CD4-positive, alpha-beta T cell (primary cell): ENCODE results near the gene ZNF792. TPM values are rescaled to one million over a fixed set of nuclear protein-coding genes. Genes with fewer than 3 reads are reported as not detected.

Experiments
- ATAC-seq: fragments of 200-7000 bp; cut with Tn5 transposase; one replicate; pipeline ENCODE4 v1.10.0; 2022; ENCODE audit warnings: mild to moderate bottlenecking; ENCODE audit not compliant: poor library complexity
- CTCF ChIA-PET: fragments of 350-600 bp; sonication (Branson Sonifier 250); formaldehyde crosslinking; loops from one replicate; lab custom pipeline; 2021; ENCODE audit warnings: antibody characterized with exemption, inconsistent platforms; lab: Charles Lee
- POLR2A ChIA-PET: fragments of 350-600 bp; sonication (Branson Sonifier 250); formaldehyde crosslinking; loops from one replicate; lab custom pipeline; 2021; ENCODE audit warnings: antibody characterized with exemption, inconsistent platforms; lab: Charles Lee
- DNase-seq, 14 experiments: peaks; one replicate each; pipeline ENCODE4 v3.0.0-alpha.2; 2013 to 2020; ENCODE audit warnings: mixed read lengths in 2 of 14
- H3K27ac ChIP-seq, 2 donors: one replicate each; pipeline versions ENCODE4 v1.5.1 to v1.7.0; 2013; ENCODE audit warnings: low read length in 2 of 2, low read depth in 1 of 2, mild to moderate bottlenecking in 1 of 2
- H3K27me3 ChIP-seq, 2 experiments: 1 replicate in 1 of 2; 2 replicates in 1 of 2; pipeline versions ENCODE4 v1.6.1 to v1.7.0; 2013; ENCODE audit warnings: low read length in 2 of 2, control low read depth in 1 of 2, mild to moderate bottlenecking in 1 of 2, moderate library complexity in 1 of 2; ENCODE audit not compliant: insufficient read depth in 2 of 2, control insufficient read depth in 1 of 2
- H3K36me3 ChIP-seq: one replicate; pipeline ENCODE4 v1.6.1; 2013; ENCODE audit warnings: low read length, control low read depth; ENCODE audit not compliant: insufficient read depth
- H3K4me1 ChIP-seq: one replicate; pipeline ENCODE4 v1.6.1; 2013; ENCODE audit warnings: low read length, control low read depth; ENCODE audit not compliant: insufficient read depth
- H3K4me3 ChIP-seq: one replicate; pipeline ENCODE4 v1.5.1; 2013; ENCODE audit warnings: mild to moderate bottlenecking, low read length, moderate library complexity
- H3K9me3 ChIP-seq, 2 experiments: 1 replicate in 1 of 2; 2 replicates in 1 of 2; pipeline versions ENCODE4 v1.6.1 to v1.7.0; 2013; ENCODE audit warnings: low read length in 2 of 2, mild to moderate bottlenecking in 2 of 2, control low read depth in 1 of 2, moderate library complexity in 1 of 2; ENCODE audit not compliant: control insufficient read depth in 1 of 2, insufficient read depth in 1 of 2
- H3K27ac Mint-ChIP-seq: one replicate; pipeline ENCODE4 v1.8.0; 2020; ENCODE audit warnings: mixed read lengths
- H3K27me3 Mint-ChIP-seq: one replicate; pipeline ENCODE4 v1.8.0; 2021; ENCODE audit warnings: mixed read lengths
- H3K36me3 Mint-ChIP-seq: one replicate; pipeline ENCODE4 v1.8.0; 2021; ENCODE audit warnings: low read depth, mixed read lengths
- H3K4me1 Mint-ChIP-seq: one replicate; pipeline ENCODE4 v1.8.0; 2021; ENCODE audit warnings: low read depth, mixed read lengths
- H3K4me3 Mint-ChIP-seq: one replicate; pipeline ENCODE4 v1.8.0; 2020; ENCODE audit warnings: mild to moderate bottlenecking, mixed read lengths
- H3K9me3 Mint-ChIP-seq: one replicate; pipeline ENCODE4 v1.8.0; 2020; ENCODE audit warnings: mixed read lengths
- CTCF ChIP-seq: fragments of 200-600 bp; IDR thresholded peaks from one replicate; pipeline ENCODE4 v1.8.0; 2022; ENCODE audit warnings: antibody characterized with exemption, mild to moderate bottlenecking
- intact Hi-C, 2 experiments: fragments of 100-400 bp; cut with DNase I in 1 of 2; cut with micrococcal nuclease in 1 of 2; formaldehyde crosslinking; loops; one replicate each; pipeline versions ENCODE4 v1.15.1 to v1.9.0; 2023 to 2025; cut with DNase I, micrococcal nuclease
- total RNA-seq, 174 experiments: library from RNA in 2 of 174; stranded (reverse) in 2 of 174; gene quantifications; one replicate each; pipeline ENCODE4 v1.2.3 and lab custom pipeline; 2021 to 2026

Gene ZNF792
- total RNA-seq, 2 experiments from 2014 or later, result 6.8 to 8.9 TPM

- H3K27ac ChIP-seq, result no peak overlapping the region
- CTCF ChIA-PET, result no interaction called here
- intact Hi-C loops, result no loop called here
- no peaks in the 10 kb centered on the region for H3K27me3 ChIP-seq
- H3K4me3 ChIP-seq, result no peak overlapping the region
- H3K27me3 Mint-ChIP-seq, result no peaks in the 10 kb centered on the region
- H3K4me1 Mint-ChIP-seq, result peaks cover 52% of the 10 kb centered on the region
- peaks cover 0 to 7% of the 10 kb centered on the region in 2 experiments for H3K9me3 ChIP-seq
- DNase-seq (no peak), ATAC-seq (no peak)
- no peaks in the 10 kb centered on the region for H3K36me3 ChIP-seq
- H3K4me1 ChIP-seq, result peaks cover 29% of the 10 kb centered on the region
- peak overlapping the region; percentile 63 for H3K27ac Mint-ChIP-seq
- no peak overlapping the region for H3K4me3 Mint-ChIP-seq
- POLR2A ChIA-PET, result interaction anchor here (0.7 to 1.3 kb wide), 4 partner anchors 15 to 40 kb away, joined by 3 to 6 read pairs (median 4); no protein-coding TSS in a partner anchor
- no peak for TF ChIP-seq CTCF
- no peaks in the 10 kb centered on the region for H3K36me3 Mint-ChIP-seq
- H3K9me3 Mint-ChIP-seq, result no peaks in the 10 kb centered on the region
These were observed 27.7 kb upstream of the ZNF792 start for GRCh38 chr19:34991542-34992333.

GRCh38 chr19:34990578-34991192 lies 26.7 kb upstream of the ZNF792 start:
- intact Hi-C loops, result no loop called here
- no peak for ATAC-seq

GRCh38 chr19:34989298-34989697 lies 25.3 kb upstream of the ZNF792 start:
- intact Hi-C loops, result no loop called here
- Mint-ChIP-seq H3K27me3 (no peaks in the 10 kb centered on the region), H3K36me3 (no peaks in the 10 kb centered on the region), H3K27ac (no peak overlapping the region), H3K4me3 (no peak overlapping the region), H3K9me3 (no peaks in the 10 kb centered on the region), H3K4me1 (peaks cover 46% of the 10 kb centered on the region)
- peaks cover 17% of the 10 kb centered on the region for H3K4me1 ChIP-seq
- peak in 1 of 14 experiments; percentile 20 for DNase-seq
- no peaks in the 10 kb centered on the region for H3K36me3 ChIP-seq
- no peaks in the 10 kb centered on the region for H3K9me3 ChIP-seq
- no peaks in the 10 kb centered on the region for H3K27me3 ChIP-seq
- no peak for TF ChIP-seq CTCF
- no peak for ATAC-seq
- ChIA-PET POLR2A (interaction anchor here (0.6 kb wide), 1 partner anchor 17 kb away, joined by 3 read pairs; no protein-coding TSS in a partner anchor), CTCF (interaction anchor here (0.7 kb wide), 1 partner anchor 9 kb away, joined by 3 read pairs; no protein-coding TSS in a partner anchor)
- H3K27ac ChIP-seq, result no peak overlapping the region
- no peak overlapping the region for H3K4me3 ChIP-seq

More at GRCh38 chr19:34990578-34991192, 26.7 kb upstream of the ZNF792 start:
- H3K9me3 Mint-ChIP-seq, result no peaks in the 10 kb centered on the region
- H3K27me3 ChIP-seq, result no peaks in the 10 kb centered on the region
- no peak for TF ChIP-seq CTCF
- H3K4me1 Mint-ChIP-seq, result peaks cover 45% of the 10 kb centered on the region
- H3K36me3 ChIP-seq, result no peaks in the 10 kb centered on the region
- no peaks in the 10 kb centered on the region for H3K27me3 Mint-ChIP-seq
- H3K4me3 Mint-ChIP-seq, result no peak overlapping the region
- no peak overlapping the region for H3K27ac ChIP-seq
- no peak overlapping the region for H3K4me3 ChIP-seq
- CTCF ChIA-PET, result no interaction called here
- H3K36me3 Mint-ChIP-seq, result no peaks in the 10 kb centered on the region
- H3K9me3 ChIP-seq, result peaks cover 0 to 7% of the 10 kb centered on the region in 2 experiments
- DNase-seq, result peak in 1 of 14 experiments; percentile 27
- H3K27ac Mint-ChIP-seq, result no peak overlapping the region
- POLR2A ChIA-PET, result interaction anchor here (1.3 kb wide), 1 partner anchor 24 kb away, joined by 5 read pairs; no protein-coding TSS in a partner anchor
- peaks cover 21% of the 10 kb centered on the region for H3K4me1 ChIP-seq
